ENCODE measurements around the gene OR8J1.

- TF ChIP-seq CTCF (IDR thresholded peaks at IDR 0.05 in 4 of 5, conservative IDR thresholded peaks at IDR 0.05 in 1 of 5) (no peak), POLR2A (IDR thresholded peaks at IDR 0.05) (no peak)
Measured at GRCh38 chr11:56396047-56396446, 42.0 kb downstream of the OR8J1 start.
